ENCODE results near the gene NEXN.

Gene NEXN

DNA sequence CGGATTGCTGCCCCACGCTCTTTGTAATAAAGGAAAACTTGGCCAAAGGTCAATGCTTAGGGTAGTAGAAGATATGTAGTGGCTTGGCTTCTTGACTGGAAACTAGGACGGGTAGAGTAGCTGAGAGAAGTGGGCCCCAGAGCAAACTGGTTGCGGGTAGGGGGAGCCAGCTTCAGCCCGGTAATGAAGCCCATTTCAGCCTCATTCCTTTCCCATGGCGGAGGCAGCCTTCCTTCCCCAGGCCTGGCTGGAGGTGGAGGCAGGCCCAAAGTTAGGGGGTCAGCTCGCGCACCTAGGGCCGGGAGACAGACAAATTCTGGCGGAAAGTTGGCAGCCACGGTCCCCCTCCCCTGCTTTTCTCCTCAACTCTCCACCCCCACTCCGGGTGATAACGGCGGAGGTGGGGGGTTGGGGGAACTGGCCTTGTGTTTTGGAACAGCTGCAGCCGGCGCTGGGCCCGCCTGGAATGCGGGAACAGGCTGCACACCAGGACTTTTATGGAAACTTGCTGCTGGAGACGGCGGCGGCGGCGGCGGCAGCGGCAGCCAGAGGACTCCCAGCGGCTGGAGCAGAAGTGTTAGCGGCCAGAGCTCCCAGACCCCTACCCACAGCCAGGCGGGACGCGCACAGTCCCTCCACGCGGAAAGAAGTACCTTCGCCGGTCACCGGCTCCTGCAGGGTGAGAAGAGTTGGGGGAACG is at the start of gene NEXN:
Gene NEXN, plus strand, starts transcription at position 544 of the 700 bp plus-strand sequence. CDS start 27,483 bp downstream, outside the sequence.
- no peak for DNase-seq

DNA sequence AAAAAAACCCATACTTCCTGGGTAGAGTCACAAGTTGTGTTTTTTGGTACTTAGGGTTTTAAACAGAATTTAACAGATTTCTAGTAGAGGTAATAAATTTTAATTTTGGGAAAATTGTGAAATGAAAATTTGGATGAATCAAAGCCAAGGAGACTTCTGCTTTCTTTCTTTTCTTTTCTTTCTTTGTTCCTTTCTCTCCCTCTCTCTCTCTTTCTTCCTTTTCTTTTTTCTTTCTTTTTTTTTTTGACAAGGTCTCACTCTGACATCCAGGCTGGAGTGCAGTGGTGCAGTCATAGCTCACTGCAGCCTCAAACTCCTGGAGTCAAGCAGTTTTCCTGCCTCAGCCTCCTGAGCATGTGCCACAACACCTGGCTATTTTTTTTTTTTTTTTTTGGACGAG is 46.9 kb upstream of the NEXN start:
- no peak for DNase-seq

DNA sequence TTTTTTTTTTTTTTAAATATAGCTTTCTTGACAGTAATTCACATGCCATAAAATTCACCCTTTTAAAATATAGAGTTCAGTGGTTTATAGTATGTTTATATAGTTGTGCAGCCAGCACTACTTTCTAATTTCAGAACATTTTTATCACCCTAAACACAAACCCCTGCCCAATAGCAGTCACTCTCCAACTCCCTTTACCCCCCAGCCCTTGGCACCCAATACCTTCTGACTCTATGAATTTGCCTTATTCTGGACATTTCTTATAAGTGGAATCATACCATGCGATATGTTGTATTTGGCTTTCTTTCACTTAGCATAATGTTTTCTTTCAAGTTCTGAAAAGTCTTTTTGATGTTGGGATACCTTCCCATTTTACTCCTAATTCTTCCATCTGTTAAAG is 42.5 kb upstream of the NEXN start:
- no peak for DNase-seq

DNA sequence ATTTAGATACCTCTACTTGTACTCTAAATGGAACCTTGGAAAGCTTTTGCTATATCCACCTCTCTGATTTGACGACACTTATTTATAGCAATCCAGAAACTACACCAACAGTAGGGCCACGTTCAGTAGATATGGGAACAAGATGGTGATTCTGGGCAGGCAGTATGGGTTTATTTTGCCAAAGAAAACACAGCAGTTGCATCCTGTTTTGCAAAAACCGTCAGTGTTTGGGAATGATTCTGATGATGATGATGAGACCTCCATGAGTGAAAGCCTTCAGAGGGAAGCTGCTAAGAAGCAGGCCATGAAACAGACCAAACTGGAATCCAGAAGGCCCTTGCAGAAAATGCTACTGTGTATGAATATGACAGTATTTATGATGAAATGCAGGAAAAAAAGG is 41.5 kb upstream of the NEXN start:
- DNase-seq = no peak

DNA sequence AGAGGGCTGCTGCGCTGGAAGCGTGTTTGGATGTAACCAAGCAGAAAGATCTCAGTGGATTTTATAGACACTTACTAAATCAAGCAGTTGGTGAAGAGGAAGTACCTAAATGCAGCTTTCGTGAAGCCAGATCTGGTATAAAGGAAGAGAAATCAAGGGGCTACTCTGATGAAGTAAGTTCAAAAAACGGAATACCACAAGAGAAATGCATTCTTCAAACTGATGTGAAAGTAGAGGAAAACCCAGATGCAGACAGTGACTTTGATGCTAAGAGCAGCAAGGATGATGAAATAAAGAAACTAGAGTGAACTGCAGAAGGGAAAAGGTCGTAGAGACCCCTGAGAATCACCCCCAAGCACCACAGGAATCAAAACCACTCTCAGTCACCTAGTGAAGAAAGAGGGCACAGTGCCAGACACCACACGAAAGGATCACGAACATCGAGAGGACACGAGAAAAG is 40.8 kb upstream of the NEXN start:
- no peak for DNase-seq

DNA sequence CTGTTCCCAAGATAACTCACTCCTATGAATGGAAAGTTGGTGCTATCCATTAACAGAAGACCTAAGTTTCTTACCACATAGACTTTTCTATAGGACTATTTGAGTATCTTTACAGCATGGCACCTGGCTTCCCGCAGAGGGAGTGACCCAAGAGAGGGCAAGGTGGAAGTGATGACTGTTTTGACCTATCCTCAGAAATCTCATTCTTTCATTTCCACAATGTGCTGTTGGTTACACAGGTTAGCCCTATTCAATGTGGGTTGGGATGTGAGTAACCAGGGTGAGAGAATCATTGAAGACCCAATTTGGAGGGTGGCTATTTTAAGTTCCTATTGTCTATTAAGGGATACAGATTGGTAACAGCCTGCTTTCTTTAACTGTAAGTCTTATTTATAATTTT is 38.3 kb upstream of the NEXN start:
- DNase-seq = no peak

DNA sequence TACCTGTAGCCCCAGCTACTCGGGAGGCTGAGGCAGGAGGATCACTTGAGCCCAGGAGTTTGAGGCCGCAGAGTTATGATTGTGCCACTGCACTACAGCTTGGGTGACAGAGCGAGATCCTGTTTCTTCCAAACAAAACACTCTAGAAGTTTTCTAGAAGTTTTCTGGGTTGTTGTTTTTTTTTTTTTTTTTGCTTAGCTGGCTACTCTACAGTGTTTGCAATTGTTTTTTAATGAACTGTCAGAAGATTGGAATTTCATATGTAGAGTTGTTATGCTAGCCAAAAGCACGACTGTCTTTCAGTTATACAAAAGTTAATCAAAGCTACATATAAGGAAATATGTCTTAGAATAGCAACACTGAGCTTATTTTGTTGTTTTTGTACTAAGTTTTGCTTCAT is 30.9 kb upstream of the NEXN start:
- no peak for DNase-seq

DNA sequence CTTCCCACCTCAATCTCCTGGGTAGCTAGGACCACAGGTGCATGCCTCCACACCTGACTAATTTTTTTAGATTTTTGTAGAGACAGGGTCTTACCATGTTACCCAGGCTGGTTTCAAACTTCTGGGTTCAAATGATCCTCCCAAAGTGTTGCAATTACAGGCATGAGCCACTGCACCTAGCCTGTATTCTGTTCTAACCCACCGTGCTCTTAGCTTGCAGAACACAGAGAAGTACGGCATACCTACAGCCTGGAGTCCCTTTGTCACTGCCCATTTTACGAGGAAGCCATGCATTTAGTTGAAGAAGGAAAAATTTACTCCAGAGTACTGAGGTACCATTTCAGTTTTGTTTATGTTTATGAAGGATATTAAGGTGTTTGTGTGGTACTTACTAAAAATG is 29.7 kb upstream of the NEXN start:
- no peak for DNase-seq

DNA sequence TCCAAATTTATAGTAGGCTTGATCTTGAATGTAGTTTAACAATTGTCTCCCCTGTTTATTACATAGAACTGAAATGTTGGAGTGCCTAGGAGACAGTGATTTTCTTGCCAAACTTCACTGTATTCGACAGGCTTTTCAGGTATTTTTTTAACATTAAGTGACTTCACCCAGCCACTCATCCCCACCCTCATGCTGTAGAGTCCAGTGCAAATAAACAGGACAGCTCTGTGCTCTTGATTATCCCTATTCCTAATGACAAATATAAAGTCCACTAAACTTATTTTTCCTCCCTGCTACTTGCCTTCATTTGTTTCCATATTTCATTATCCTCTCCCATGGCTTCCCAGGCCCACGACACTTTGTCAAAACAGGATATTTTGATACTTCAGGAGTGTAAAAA is 29.2 kb upstream of the NEXN start:
- no peak for DNase-seq

DNA sequence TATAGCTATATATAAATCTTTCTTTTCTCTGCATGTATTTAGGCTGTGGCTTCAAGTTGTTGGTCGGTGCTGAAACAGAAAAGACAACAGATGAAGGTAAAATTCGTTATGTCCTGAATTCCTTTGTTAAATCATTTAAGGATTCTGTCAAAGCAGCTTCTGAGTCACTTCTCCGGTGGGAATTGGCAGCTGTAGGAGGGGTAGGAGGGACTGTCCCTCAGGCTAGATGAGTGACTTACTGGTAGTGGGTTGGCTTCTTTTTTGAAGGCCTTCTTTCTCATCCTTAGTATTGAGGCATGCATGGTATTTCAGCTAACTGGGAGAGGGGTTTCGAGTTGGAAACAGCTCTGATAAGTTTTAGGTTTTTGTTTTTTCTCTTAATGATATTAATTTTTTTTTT is 22.1 kb upstream of the NEXN start:
- DNase-seq = no peak

DNA sequence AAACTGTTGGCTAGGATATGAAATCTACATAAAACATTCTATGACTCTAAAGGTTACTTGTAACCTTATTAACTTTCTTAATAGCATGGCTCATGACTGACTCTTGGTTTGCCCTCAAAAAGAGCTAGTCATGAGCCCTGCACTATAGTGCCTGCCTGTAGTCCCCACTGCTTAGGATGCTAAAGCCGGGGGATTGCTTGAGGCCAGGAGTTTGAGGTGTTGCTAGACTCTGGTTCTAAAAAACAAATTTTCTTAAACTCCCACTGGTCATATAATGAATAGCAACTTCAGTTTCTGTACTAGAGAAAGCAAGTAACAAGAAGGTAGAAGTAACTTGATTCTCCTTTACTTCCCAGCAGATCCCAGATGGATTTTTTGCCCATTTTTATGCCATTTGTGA is 15.8 kb upstream of the NEXN start:
- DNase-seq = no peak

DNA sequence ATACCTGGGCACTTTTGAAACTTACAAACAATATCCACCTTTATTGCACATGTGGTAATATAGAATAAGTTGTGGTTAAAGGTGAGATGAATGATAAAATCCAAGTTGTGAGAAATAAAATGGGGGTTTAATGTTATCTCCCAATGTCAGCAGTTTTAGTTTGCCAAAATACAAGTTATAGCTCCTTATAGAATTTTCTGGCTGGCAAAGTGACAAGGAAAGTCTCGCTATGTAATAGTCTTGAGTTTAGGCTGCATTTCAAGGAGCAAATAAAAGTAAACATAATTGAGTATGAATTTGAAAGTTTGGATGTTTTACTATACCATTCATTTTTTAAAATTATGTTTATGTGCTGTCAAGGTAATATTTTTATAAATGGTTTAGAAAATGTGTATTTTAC is 15.0 kb upstream of the NEXN start:
- DNase-seq = no peak

DNA sequence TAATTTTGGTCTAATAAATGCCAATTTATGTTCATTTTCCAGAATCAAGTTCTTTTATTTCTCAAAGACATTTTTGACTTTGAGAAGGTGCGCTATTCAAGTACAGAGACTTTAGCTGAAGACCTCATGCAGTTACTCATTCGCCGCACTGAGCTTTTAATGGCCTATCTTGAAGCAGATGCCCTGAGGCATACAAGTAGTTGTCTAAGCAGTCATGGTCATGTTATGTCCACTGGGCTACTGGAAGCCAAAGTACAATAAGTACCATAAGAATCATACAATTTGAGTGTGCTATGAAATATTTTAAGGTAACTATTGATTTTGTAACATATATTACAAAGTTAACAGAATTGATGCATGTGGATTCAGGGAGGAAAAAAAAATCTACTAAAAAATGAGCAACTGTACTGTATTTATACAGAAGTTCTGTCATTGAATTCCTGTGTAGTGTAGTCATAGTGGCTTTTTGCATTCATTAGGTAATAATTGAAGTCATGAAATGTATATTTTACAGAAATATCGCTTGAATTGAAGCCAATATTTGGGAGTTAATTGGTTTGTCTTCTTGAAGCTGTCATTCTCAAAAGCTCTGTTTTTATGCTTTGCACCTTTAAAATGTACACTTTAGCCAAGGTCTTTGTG is 13.5 kb upstream of the NEXN start:
- no peak for DNase-seq

DNA sequence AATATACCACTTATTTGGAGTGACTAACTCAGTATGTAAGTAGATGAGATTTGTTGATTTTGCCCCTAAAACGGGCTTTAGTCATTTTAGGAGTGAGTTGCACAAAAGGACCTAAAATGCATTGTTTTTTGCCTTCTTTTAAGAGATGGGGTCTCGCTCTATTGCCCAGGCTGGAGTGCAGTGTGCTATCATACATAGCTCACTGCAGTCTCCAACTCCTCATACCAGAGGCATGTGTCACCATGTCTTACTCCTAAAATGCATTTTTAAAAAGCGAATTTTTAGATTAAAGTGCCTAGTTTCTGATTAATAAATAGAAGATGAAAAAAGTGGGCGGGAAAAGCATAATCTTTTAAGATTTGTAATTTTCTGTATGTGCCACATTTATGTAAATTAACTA is 11.5 kb upstream of the NEXN start:
- DNase-seq = no peak

DNA sequence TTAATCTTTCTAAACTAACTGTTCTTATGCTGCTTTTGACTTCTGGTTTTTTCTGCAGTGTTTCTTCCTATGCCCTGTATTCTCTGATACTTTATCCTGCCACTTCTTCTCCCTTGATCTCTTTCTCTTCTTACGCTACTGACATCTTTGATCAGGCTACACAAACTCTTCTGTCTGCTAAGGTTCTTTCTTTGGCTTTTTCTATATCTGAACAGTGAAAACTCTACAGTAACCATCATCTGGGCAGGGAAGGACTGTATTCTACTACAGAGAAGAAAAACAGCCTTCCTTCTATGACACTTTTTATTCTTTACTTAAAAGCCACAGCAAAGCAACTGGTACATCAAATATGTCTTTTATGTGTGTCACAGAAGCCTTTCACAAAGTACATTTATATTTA is 7.4 kb upstream of the NEXN start:
- no peak for DNase-seq

DNA sequence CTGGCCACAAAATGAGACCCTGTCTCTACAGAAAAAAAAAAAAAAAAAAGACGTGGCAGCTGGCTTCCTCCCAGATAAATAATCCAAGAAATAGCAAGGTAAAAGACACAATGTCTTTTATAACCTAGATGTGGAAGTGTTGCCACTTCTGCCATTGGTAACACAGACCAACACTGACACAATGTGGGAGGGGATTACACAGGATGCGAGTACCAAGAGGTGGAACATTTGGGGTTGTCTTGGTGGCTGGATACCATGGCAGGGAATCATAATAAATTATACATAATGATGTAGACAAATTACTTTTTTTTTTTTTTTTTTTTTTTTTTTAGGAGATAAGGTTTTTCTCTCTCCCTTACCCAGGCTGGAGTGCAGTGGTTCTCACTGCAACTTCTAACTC is 6.0 kb upstream of the NEXN start:
- no peak for DNase-seq

DNA sequence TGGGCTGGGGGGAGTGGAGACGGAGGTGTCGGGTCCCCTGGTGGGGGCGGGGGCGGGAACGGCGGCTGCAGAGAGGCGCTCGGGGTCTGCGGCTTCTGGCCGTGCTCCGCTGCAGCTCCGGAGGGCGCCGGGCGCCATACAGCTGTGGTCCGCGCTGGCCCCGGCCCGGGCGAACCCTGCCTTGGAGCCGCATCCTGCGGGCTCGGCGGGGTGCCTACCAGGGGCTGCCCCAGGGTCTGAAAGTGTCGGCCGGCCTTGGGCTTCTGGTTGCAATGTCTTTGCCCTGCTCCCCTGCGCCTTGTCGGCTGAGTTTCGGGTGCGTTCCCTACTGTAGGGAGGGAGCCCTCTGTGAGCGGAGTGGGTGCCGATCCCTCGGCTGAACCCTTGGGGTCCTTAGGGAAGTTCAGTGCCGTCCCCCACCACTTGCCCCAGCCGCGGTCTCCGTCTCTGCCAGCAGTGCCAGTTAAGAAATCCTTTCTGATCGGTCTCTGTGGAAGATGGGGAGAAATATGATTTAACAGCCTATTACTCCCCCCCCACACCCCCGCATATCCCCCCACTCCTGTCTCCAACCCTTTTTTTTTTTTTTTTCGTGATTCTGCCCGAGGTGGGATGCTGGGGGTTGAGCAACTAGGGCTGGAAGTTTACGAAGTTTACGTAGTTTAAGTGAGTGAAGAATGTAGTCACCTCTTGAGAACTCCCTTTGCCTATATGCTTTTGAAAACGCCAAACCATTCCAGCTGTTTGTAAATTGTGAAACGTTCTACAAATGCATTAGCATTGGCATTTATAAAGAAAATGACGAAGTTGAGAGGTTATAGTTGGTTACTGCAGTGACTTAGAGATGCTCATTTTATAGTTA is 588 bp downstream of the NEXN start:
- no peak for DNase-seq

DNA sequence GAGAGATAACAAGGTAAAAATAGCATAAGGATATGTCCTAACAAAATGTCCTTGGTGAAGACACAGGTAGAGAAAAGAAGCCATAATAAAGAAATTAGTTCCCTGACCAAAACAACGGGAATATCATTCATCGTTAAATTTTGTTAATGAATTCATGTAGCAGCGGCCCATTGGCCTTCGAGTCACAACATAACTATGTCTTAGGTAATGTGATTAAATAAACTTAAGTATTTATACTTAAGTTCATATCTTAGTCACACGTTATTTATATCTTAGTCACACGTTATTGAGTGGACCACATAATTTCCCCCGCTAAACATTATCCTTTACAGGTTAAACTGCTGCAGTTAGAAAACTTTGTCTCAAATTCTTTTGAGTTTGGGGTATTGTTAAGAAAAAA is 1.2 kb downstream of the NEXN start:
- DNase-seq = no peak

DNA sequence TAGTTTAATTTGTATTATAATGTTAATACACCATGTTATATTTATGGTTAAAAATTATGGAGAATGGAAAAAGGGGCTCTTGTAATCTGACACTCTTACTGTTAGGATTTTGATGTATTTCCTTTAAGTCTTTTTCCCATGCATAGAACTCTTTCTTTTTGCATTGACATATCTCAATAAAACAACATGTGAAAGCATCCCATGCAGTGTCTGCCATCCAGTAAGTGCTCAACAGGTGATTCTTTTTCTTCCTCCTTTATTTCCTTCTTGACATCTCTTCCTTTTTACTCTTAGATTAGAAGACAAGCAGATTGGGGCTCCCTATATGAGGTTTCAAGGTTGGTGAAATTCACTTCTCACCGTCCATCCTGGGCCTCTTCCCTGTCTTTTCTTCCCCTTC is 2.8 kb downstream of the NEXN start:
- DNase-seq = no peak

DNA sequence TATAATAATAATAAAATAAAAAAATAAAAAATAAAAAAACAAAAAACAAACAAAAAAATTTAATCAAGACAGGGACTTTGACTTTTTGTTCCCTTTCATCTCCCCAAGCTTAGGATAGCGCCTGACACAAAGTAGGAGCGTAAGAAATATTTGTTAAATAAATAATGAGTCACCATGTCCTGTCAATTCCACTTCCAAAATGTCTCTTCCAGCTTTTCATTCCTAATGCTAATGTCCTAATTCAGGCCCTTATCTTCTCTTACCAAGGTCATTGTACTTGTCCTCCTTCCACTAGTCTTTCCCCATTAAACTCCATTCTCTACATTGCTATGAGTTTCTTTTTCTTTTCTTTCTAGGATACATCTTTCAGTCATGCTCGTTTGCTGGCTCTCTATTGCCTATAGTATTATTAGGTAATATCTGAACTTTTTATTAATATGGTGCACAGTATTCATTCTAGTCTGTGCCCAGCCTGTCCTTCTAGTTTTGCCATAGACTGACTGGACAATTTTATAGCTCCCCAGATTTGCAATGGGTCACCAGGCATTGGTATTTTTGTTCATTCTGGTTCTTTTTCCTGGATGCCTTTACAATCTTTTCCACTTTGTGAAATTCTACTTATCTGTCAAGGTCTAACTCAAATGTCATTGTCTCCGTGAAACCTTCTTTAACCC is 11.4 kb downstream of the NEXN start:
- no peak for DNase-seq

DNA sequence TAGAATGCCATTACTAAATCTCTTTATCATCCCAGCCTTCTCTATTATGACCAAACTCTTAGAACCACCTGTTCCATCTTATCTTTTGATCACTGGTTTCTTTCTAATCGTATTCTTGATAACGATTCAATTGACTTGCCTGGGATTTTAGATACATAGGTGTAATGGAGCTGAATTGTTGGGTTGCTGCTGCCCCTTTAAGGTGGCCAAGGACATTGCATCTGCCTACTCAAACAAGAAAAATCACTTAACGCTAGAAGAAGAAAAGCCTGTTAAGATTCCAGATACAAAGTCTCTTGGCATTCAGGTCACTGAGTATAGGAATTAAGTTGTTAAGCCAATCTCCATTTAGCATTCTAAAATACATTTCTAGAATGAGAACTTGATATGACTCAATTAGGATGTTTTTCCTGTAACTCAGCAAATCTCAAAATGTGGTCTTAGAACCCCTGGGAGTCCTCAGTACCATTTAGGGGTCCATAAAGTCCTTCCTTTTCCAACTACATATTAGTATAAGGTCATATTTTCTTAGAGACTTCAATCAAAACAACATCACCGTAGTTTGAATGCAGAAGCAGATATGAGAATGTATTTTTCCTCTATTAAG is 12.4 kb downstream of the NEXN start:
- DNase-seq = peak; percentile 42

DNA sequence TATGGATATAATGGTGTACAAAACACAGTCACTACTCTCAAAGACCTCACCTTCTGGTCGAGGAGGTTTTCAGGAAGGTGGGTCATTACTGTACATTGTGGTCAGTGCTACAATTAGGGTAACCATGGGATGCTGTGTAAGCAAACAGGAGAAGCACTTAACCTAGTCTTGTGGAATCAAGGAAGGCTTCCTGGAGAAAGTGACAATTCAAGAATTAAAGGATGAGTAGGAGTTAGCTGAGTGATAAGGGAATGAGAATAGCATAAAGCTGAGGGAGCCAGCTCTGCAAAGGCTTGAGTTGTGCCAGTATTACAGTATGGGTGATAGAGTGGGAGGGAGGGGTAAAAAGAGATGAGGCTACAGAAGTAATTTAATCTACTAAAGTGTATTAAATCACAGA is 17.2 kb downstream of the NEXN start:
- DNase-seq = no peak

DNA sequence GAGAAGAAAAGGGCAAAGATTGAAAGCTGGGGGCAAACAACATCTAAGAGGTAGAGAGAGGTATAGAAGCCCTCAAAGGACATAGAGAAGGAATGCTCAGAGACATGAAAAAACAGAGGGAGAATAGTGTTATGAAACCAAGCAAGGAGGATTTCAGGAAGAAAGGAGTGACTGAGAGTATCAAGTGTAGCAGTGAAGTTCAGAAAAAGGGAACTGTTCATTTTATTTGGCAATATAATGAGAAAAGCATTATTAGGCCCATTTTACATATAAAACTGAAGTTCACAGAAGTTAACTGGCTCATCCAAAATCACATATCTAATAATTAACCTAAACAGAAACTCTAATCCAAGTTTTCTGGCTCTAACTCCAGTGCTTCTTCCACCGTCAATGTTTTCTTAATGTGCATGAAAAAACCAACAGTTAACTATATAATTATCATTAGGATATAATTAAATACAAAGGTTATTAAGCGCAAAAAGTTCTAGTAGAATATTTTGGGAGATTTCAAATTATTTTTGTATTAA is 17.7 kb downstream of the NEXN start:
- DNase-seq = no peak

All from NCI-H2107 (cell line).